Stimulated activated CD8-positive, alpha-beta memory T cell treated with anti-CD3 and anti-CD28 coated beads, Interleukin-15, amount 100 ng/mL, for 24 hours (primary cell): Measurements from ENCODE around the gene EPHX1.
"Not testable (repeated sequence)": the region's sequence is repeated elsewhere in the genome, so short reads cannot be mapped to it uniquely, and the experiment has no call there.

Experiments
- DNase-seq: peaks from one replicate; pipeline ENCODE4 v3.0.0-alpha.2; 2020; ENCODE audit warnings: low read depth

The EPHX1 gene

GRCh38 chr1:225777583-225778336, 32.2 kb upstream of the EPHX1 start, which contains the start of gene SRP9:
Gene SRP9 (plus strand): TSS chr1:225777826. CDS start chr1:225777941, 115 bp downstream.
- peak; percentile 93 for DNase-seq

- no peak for DNase-seq
Observed at GRCh38 chr1:225778337-225778669, 31.6 kb upstream of the EPHX1 start.

GRCh38 chr1:225779165-225779564, 30.8 kb upstream of the EPHX1 start:
- not testable (repeated sequence) for DNase-seq

- DNase-seq: no peak
Observed at GRCh38 chr1:225780134-225780533, 29.8 kb upstream of the EPHX1 start.

- no peak for DNase-seq
Observed at GRCh38 chr1:225780630-225781029, 29.3 kb upstream of the EPHX1 start.

- DNase-seq: not testable (repeated sequence)
Observed at GRCh38 chr1:225789142-225789541, 20.8 kb upstream of the EPHX1 start.

- no peak for DNase-seq
Observed at GRCh38 chr1:225794954-225795353, 15.0 kb upstream of the EPHX1 start.

- not testable (repeated sequence) for DNase-seq
Observed at GRCh38 chr1:225796097-225796496, 13.8 kb upstream of the EPHX1 start.

GRCh38 chr1:225801146-225801545, 8.8 kb upstream of the EPHX1 start:
- not testable (repeated sequence) for DNase-seq

GRCh38 chr1:225806249-225806648, 3.7 kb upstream of the EPHX1 start:
- DNase-seq: no peak

GRCh38 chr1:225806736-225807135, 3.2 kb upstream of the EPHX1 start:
- not testable (repeated sequence) for DNase-seq

GRCh38 chr1:225808136-225808535, 1.8 kb upstream of the EPHX1 start:
- no peak for DNase-seq

GRCh38 chr1:225810579-225811538, 935 bp downstream of the EPHX1 start:
- DNase-seq: not testable (repeated sequence)

- DNase-seq: no peak
Observed at GRCh38 chr1:225811622-225812487, 1.9 kb downstream of the EPHX1 start.

- no peak for DNase-seq
Observed at GRCh38 chr1:225812488-225813213, 2.7 kb downstream of the EPHX1 start.

GRCh38 chr1:225813214-225813964, 3.5 kb downstream of the EPHX1 start:
- no peak for DNase-seq

GRCh38 chr1:225814381-225814780, 4.5 kb downstream of the EPHX1 start:
- no peak for DNase-seq

- not testable (repeated sequence) for DNase-seq
Observed at GRCh38 chr1:225815090-225815489, 5.2 kb downstream of the EPHX1 start.

- no peak for DNase-seq
Observed at GRCh38 chr1:225815526-225816178, 5.7 kb downstream of the EPHX1 start.
